NCI-H2107 treated with DMSO at 0.1 percent for 48 hours (cell line): Measurements from ENCODE around the gene BRD1.

Experiments
- DNase-seq: peaks from one replicate; lab custom pipeline; 2025; ENCODE audit not compliant: unreplicated experiment; lab: John Stamatoyannopoulos, UW

Gene BRD1

GRCh38 chr22:49827853-49828598 is at the start of gene BRD1:
BRD1 (minus strand) TSS chr22:49827873; CDS start chr22:49824317, 3,556 bp downstream.
- DNase-seq, result no peak

GRCh38 chr22:49873228-49873940 is 45.7 kb upstream of the BRD1 start:
- DNase-seq, result no peak

- no peak for DNase-seq
Measured at GRCh38 chr22:49872347-49872746, 44.7 kb upstream of the BRD1 start.

GRCh38 chr22:49871482-49871881 is 43.8 kb upstream of the BRD1 start:
- no peak for DNase-seq

GRCh38 chr22:49869845-49870712 is 42.4 kb upstream of the BRD1 start:
- DNase-seq, result no peak

- DNase-seq, result no peak
Measured at GRCh38 chr22:49869086-49869830, 41.6 kb upstream of the BRD1 start.

- DNase-seq, result no peak
Measured at GRCh38 chr22:49867303-49868265, 39.9 kb upstream of the BRD1 start.

- peak; percentile 36 for DNase-seq
Measured at GRCh38 chr22:49866646-49867045, 39.0 kb upstream of the BRD1 start.

GRCh38 chr22:49866134-49866533 is 38.5 kb upstream of the BRD1 start:
- no peak for DNase-seq

GRCh38 chr22:49865156-49865555 is 37.5 kb upstream of the BRD1 start:
- no peak for DNase-seq

- DNase-seq, result no peak
Measured at GRCh38 chr22:49863931-49864330, 36.3 kb upstream of the BRD1 start.

GRCh38 chr22:49862496-49862776 is 34.8 kb upstream of the BRD1 start:
- no peak for DNase-seq

GRCh38 chr22:49861642-49862495 is 34.2 kb upstream of the BRD1 start:
- no peak for DNase-seq

- no peak for DNase-seq
Measured at GRCh38 chr22:49858827-49859226, 31.2 kb upstream of the BRD1 start.

GRCh38 chr22:49856766-49857618 is 29.3 kb upstream of the BRD1 start:
- no peak for DNase-seq

- DNase-seq, result no peak
Measured at GRCh38 chr22:49856343-49856742, 28.7 kb upstream of the BRD1 start.

- no peak for DNase-seq
Measured at GRCh38 chr22:49855251-49855911, 27.7 kb upstream of the BRD1 start.
